ENCODE measurements around the gene TSHZ1. TPM values are rescaled to one million over a fixed set of nuclear protein-coding genes. Genes with fewer than 3 reads are reported as not detected.

TSHZ1 gene
- total and polyA plus RNA-seq, 5 donors from 2014 or later = 1.1 to 16.4 (median 1.5) TPM

DNA sequence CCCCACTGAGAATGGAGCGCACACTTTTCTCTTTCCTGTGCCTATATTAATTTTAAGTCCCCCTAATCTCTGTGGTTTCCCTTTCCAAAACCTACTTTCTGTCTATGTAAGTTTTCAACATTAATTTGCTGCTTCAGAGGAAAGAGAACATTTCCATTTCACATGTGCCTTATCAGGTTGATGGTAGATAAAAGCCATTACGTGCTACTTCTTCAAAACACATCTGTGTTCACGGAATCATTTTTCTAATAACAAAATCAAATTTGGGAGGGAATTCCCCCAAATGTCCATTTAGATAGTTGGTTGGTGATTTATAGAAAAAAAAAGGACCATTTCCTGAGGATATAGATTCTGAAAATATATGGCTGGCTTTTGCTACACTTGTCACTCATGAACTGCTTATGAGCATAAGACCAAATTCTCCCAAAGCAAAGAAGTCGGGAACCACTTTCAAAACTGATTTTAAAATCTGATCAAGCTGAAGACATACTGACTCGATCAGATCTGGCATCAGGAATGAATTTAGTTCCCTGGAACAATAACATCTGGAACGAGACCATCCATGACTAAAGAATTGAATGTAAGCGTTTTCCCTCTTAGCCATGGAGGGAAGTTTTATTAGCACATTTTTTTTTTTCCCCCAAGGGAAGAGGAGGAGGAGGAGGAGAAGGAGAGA is 9.9 kb upstream of the TSHZ1 start:
- ATAC-seq (ENCODE audit: low read depth in 2 of 2) = no peak
- H3K4me1 ChIP-seq (ENCODE audit: control insufficient read depth, insufficient read depth, low read length, poor library complexity, severe bottlenecking) = peaks cover 10% of the 10 kb centered on the region
- Mint-ChIP-seq H3K36me3 (peaks cover 16% of the 10 kb centered on the region), H3K27ac (peak overlapping the region in 1 of 3 donors; percentile 21), H3K9me3 (no peaks in the 10 kb centered on the region), H3K4me3 (peak overlapping the region in 1 of 4 donors; percentile 10), H3K4me1 (peaks cover 10 to 41% (median 20%) of the 10 kb centered on the region in 4 donors), H3K27me3 (no peaks in the 10 kb centered on the region)
- no peak overlapping the region for H3K27ac ChIP-seq (ENCODE audit: insufficient read depth, low read length, poor library complexity, severe bottlenecking)
- no peak for DNase-seq
- no peaks in the 10 kb centered on the region for H3K9me3 ChIP-seq (ENCODE audit: control insufficient read depth in 2 of 2, low read length in 2 of 2)
- peaks cover 15% of the 10 kb centered on the region for H3K36me3 ChIP-seq (ENCODE audit: control insufficient read depth, insufficient read depth, low read length)
- no peak overlapping the region for H3K4me3 ChIP-seq (ENCODE audit: low read depth, low read length)
- no peaks in the 10 kb centered on the region for H3K27me3 ChIP-seq (ENCODE audit: control insufficient read depth, insufficient read depth, low read length)

- Histone ChIP-seq H3K9me3 (ENCODE audit: control insufficient read depth in 2 of 2, low read length in 2 of 2) (no peaks in the 10 kb centered on the region), H3K4me1 (ENCODE audit: control insufficient read depth, insufficient read depth, low read length, poor library complexity, severe bottlenecking) (peaks cover 14% of the 10 kb centered on the region), H3K27ac (ENCODE audit: insufficient read depth, low read length, poor library complexity, severe bottlenecking) (no peak overlapping the region), H3K36me3 (ENCODE audit: control insufficient read depth, insufficient read depth, low read length) (peaks cover 15% of the 10 kb centered on the region), H3K27me3 (ENCODE audit: control insufficient read depth, insufficient read depth, low read length) (no peaks in the 10 kb centered on the region), H3K4me3 (ENCODE audit: low read depth, low read length) (no peak overlapping the region)
- Mint-ChIP-seq H3K9me3 (no peaks in the 10 kb centered on the region), H3K27me3 (peaks cover 4% of the 10 kb centered on the region), H3K4me3 (no peak overlapping the region), H3K4me1 (peaks cover 18 to 48% (median 28%) of the 10 kb centered on the region in 4 donors), H3K27ac (peak overlapping the region; percentile 21 to 65 (median 28)), H3K36me3 (peaks cover 15% of the 10 kb centered on the region)
- ATAC-seq (ENCODE audit: low read depth in 2 of 2) (no peak), DNase-seq (no peak)
Observed at GRCh38 chr18:75201282-75202270, 9.0 kb upstream of the TSHZ1 start.

DNA sequence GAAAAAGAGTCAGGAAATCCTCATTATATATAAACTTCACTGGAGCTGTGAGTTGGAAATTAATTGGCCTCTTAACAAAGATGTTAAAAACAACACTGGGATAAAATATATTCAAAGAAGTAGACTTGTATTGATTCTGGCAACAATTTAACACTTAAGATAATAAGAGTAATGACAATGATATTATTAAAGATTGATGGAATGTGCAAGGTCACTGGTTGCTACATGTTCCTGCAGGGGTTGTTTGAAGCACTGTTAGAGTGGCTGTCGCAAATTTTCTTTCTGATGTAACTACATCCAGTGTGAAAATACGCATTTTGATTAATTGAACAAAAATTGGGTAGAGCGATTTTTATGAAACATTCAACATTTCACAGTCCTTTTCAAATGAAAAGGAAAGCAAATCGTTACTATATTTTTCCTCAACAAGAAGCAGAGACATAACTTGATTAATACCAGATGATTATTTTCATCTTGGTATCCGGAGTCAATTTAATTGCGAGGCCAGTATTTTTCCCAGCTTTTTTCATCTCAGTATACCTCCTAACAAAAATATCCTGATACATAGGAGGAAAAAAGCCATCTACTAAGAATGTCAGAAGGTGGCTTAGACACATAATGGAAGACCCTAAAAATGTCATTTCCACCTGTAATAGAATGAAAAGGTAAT is 7.8 kb upstream of the TSHZ1 start:
- no peak overlapping the region for H3K4me3 ChIP-seq (ENCODE audit: low read depth, low read length)
- H3K4me1 ChIP-seq (ENCODE audit: control insufficient read depth, insufficient read depth, low read length, poor library complexity, severe bottlenecking) = peaks cover 21% of the 10 kb centered on the region
- H3K27ac Mint-ChIP-seq = peak overlapping the region in 1 of 3 donors; percentile 51
- H3K4me3 Mint-ChIP-seq = peak overlapping the region in 2 of 4 donors; percentile 17 to 66
- DNase-seq (no peak), ATAC-seq (ENCODE audit: low read depth in 2 of 2) (no peak)
- peaks cover 12% of the 10 kb centered on the region for H3K36me3 Mint-ChIP-seq
- H3K9me3 Mint-ChIP-seq = no peaks in the 10 kb centered on the region
- peaks cover 6% of the 10 kb centered on the region for H3K27me3 Mint-ChIP-seq
- H3K27ac ChIP-seq (ENCODE audit: insufficient read depth, low read length, poor library complexity, severe bottlenecking) = no peak overlapping the region
- H3K36me3 ChIP-seq (ENCODE audit: control insufficient read depth, insufficient read depth, low read length) = peaks cover 15% of the 10 kb centered on the region
- H3K9me3 ChIP-seq (ENCODE audit: control insufficient read depth in 2 of 2, low read length in 2 of 2) = no peaks in the 10 kb centered on the region
- H3K27me3 ChIP-seq (ENCODE audit: control insufficient read depth, insufficient read depth, low read length) = no peaks in the 10 kb centered on the region
- H3K4me1 Mint-ChIP-seq = peaks cover 26 to 54% (median 36%) of the 10 kb centered on the region in 4 donors

- Mint-ChIP-seq H3K9me3 (no peaks in the 10 kb centered on the region), H3K4me3 (peak overlapping the region in 2 of 4 donors; percentile 41 to 66), H3K4me1 (peaks cover 27 to 53% (median 35%) of the 10 kb centered on the region in 4 donors)
Observed at GRCh38 chr18:75203416-75204268, 7.0 kb upstream of the TSHZ1 start.

DNA sequence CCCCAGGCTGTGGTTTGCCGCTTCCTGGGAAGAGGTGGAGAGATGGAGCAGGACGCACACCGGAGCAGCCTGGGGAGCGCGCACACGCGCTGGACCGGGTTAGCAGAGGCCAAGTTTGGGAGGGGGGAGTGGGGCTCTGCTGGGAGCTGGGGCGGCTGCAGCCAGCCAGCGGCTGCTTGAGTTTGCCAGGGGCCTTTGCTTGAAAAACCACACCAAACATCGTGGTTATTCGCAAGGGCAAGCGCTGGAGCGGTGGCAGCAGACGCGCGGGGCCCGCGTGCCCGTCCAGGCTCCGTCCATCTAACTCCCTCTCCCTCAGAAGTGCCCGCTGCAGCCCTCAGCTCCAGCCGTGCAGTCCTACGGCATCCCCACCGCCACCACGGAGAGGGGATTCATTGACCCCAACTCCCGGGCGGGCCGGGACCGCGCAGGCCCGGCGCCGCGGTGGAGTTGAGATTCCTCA is 6.3 kb upstream of the TSHZ1 start:
- no peaks in the 10 kb centered on the region for H3K9me3 Mint-ChIP-seq
- Histone ChIP-seq H3K4me3 (ENCODE audit: low read depth, low read length) (no peak overlapping the region), H3K36me3 (ENCODE audit: control insufficient read depth, insufficient read depth, low read length) (peaks cover 15% of the 10 kb centered on the region), H3K27ac (ENCODE audit: insufficient read depth, low read length, poor library complexity, severe bottlenecking) (no peak overlapping the region), H3K27me3 (ENCODE audit: control insufficient read depth, insufficient read depth, low read length) (no peaks in the 10 kb centered on the region), H3K9me3 (ENCODE audit: control insufficient read depth in 2 of 2, low read length in 2 of 2) (no peaks in the 10 kb centered on the region), H3K4me1 (ENCODE audit: control insufficient read depth, insufficient read depth, low read length, poor library complexity, severe bottlenecking) (peaks cover 25% of the 10 kb centered on the region)
- ATAC-seq (ENCODE audit: low read depth in 2 of 2) = no peak
- no peak for DNase-seq
- peaks cover 12% of the 10 kb centered on the region for H3K36me3 Mint-ChIP-seq
- H3K4me1 Mint-ChIP-seq = peaks cover 25 to 51% (median 33%) of the 10 kb centered on the region in 4 donors
- H3K27me3 Mint-ChIP-seq = peaks cover 10% of the 10 kb centered on the region
- H3K4me3 Mint-ChIP-seq = no peak overlapping the region
- H3K27ac Mint-ChIP-seq = no peak overlapping the region

More at GRCh38 chr18:75203416-75204268, 7.0 kb upstream of the TSHZ1 start:
- Histone ChIP-seq H3K27ac (ENCODE audit: insufficient read depth, low read length, poor library complexity, severe bottlenecking) (no peak overlapping the region), H3K4me3 (ENCODE audit: low read depth, low read length) (no peak overlapping the region), H3K4me1 (ENCODE audit: control insufficient read depth, insufficient read depth, low read length, poor library complexity, severe bottlenecking) (peaks cover 25% of the 10 kb centered on the region), H3K27me3 (ENCODE audit: control insufficient read depth, insufficient read depth, low read length) (no peaks in the 10 kb centered on the region), H3K9me3 (ENCODE audit: control insufficient read depth in 2 of 2, low read length in 2 of 2) (no peaks in the 10 kb centered on the region), H3K36me3 (ENCODE audit: control insufficient read depth, insufficient read depth, low read length) (peaks cover 15% of the 10 kb centered on the region)
- Mint-ChIP-seq H3K27me3 (peaks cover 10% of the 10 kb centered on the region), H3K27ac (peak overlapping the region in 1 of 3 donors; percentile 8), H3K36me3 (peaks cover 12% of the 10 kb centered on the region)
- ATAC-seq (ENCODE audit: low read depth in 2 of 2) (no peak), DNase-seq (no peak)

- H3K27me3 Mint-ChIP-seq = peaks cover 13% of the 10 kb centered on the region
- no peak for DNase-seq
- no peaks in the 10 kb centered on the region for H3K9me3 ChIP-seq (ENCODE audit: control insufficient read depth in 2 of 2, low read length in 2 of 2)
- H3K4me3 Mint-ChIP-seq = peak overlapping the region in 3 of 4 donors; percentile 91 to 100 (median 98)
- H3K4me3 ChIP-seq (ENCODE audit: low read depth, low read length) = peak overlapping the region; percentile 21
- H3K36me3 Mint-ChIP-seq = peaks cover 12% of the 10 kb centered on the region
- no peak for ATAC-seq (ENCODE audit: low read depth in 2 of 2)
- H3K36me3 ChIP-seq (ENCODE audit: control insufficient read depth, insufficient read depth, low read length) = peaks cover 13% of the 10 kb centered on the region
- H3K27ac Mint-ChIP-seq = no peak overlapping the region
- no peaks in the 10 kb centered on the region for H3K27me3 ChIP-seq (ENCODE audit: control insufficient read depth, insufficient read depth, low read length)
- peaks cover 22 to 52% (median 32%) of the 10 kb centered on the region in 4 donors for H3K4me1 Mint-ChIP-seq
- peaks cover 30% of the 10 kb centered on the region for H3K4me1 ChIP-seq (ENCODE audit: control insufficient read depth, insufficient read depth, low read length, poor library complexity, severe bottlenecking)
- no peaks in the 10 kb centered on the region for H3K9me3 Mint-ChIP-seq
- H3K27ac ChIP-seq (ENCODE audit: insufficient read depth, low read length, poor library complexity, severe bottlenecking) = no peak overlapping the region
Observed at GRCh38 chr18:75204732-75205513, 5.7 kb upstream of the TSHZ1 start.

All from CD4-positive, CD25-positive, alpha-beta regulatory T cell (primary cell).